Stomach (tissue), 9 donors: ENCODE results near the gene PTGDR2. TPM values are rescaled to one million over a fixed set of nuclear protein-coding genes. Genes with fewer than 3 reads are reported as not detected.

Experiments
- DNase-seq, 2 donors: peaks; one replicate each; pipeline versions ENCODE4 v3.0.0 to v3.0.0-alpha.2; 2013 to 2019
- H3K27ac ChIP-seq, 5 donors: fragments of 200-600 bp in 4 of 5; sonication (generic) in 4 of 5; one replicate each; pipeline ENCODE4 v1.5.1; 2013 to 2019; ENCODE audit warnings: mild to moderate bottlenecking in 1 of 5, moderate library complexity in 1 of 5
- H3K27me3 ChIP-seq, 3 donors: fragments of 200-600 bp; sonication (generic); one replicate each; pipeline ENCODE4 v1.5.1; 2017 to 2019; ENCODE audit warnings: mixed run types in 1 of 3
- H3K36me3 ChIP-seq, 4 donors: fragments of 200-600 bp; sonication (generic); 1 replicate in 3 of 4; 2 replicates in 1 of 4; pipeline ENCODE4 v1.5.1; 2016 to 2019
- H3K4me1 ChIP-seq, 4 donors: fragments of 200-600 bp; sonication (generic); one replicate each; pipeline ENCODE4 v1.5.1; 2016 to 2019
- H3K4me3 ChIP-seq, 4 donors: fragments of 200-600 bp; sonication (generic) in 3 of 4; one replicate each; pipeline ENCODE4 v1.5.1; 2016 to 2019; ENCODE audit warnings: mild to moderate bottlenecking in 1 of 4
- H3K9me3 ChIP-seq, 4 donors: fragments of 200-600 bp; sonication (generic); one replicate each; pipeline ENCODE4 v1.5.1; 2016 to 2019
- EP300 ChIP-seq: sonication (generic); formaldehyde crosslinking; IDR thresholded peaks from one replicate; pipeline ENCODE4 v1.6.1; 2017; ENCODE audit warnings: antibody characterized with exemption
- POLR2A ChIP-seq, 4 donors: fragments of 450-650 bp; IDR thresholded peaks; one replicate each; pipeline ENCODE4 v1.6.1; 2016; ENCODE audit warnings: antibody characterized with exemption in 4 of 4, control low read depth in 2 of 4, mild to moderate bottlenecking in 1 of 4, moderate library complexity in 1 of 4
- POLR2AphosphoS5 ChIP-seq, 3 donors: sonication (generic); formaldehyde crosslinking; IDR thresholded peaks; one replicate each; pipeline ENCODE4 v1.6.1; 2016; ENCODE audit warnings: antibody characterized with exemption in 3 of 3
- WGBS, 5 donors: extraction: QIAGEN DNeasy Blood & Tissue Kit in 3 of 5; methylation state at CpG; one replicate each; pipeline versions ENCODE4 v1.1.5 to v1.1.7; 2013 to 2018; 5-methylcytosine and 5-hydroxymethylcytosine counted together
- intact Hi-C: fragments of 100-400 bp; cut with DNase I; formaldehyde crosslinking; loops from one replicate; pipeline ENCODE4 v1.15.1; 2023; ENCODE audit warnings: low total_unique reads
- polyA plus RNA-seq, 3 donors: library from polyadenylated mRNA; stranded (reverse); fragments of 200-250 nt; gene quantifications; one replicate each; pipeline ENCODE4 v1.2.3, GENCODE V29; 2013
- total RNA-seq, 5 donors: library from RNA; depleted of rRNA; stranded (reverse); fragments of >200 nt; gene quantifications; one replicate each; pipeline versions ENCODE4 v1.1.0 to v1.2.3, GENCODE V29; 2014 to 2016
- TF ChIP-seq, protein P1 (sequence below), 7 experiments: fragments of 450-650 bp in 4 of 7; fragments of 200-600 bp in 3 of 7; sonication (generic) in 3 of 7; IDR thresholded peaks; one replicate each; pipeline ENCODE4 v1.5.1; 2016 to 2019; ENCODE audit warnings: antibody characterized with exemption in 7 of 7, control low read depth in 2 of 7, mild to moderate bottlenecking in 1 of 7
- donor health status: healthy with polysubstance abuse.
- donor health status: Bipolar disorder and iron deficiency.
- donor health status: healthy.

Gene PTGDR2
- total and polyA plus RNA-seq, 8 donors, result 2.1 to 67.8 (median 12.3) TPM; not detected in 2

DNA sequence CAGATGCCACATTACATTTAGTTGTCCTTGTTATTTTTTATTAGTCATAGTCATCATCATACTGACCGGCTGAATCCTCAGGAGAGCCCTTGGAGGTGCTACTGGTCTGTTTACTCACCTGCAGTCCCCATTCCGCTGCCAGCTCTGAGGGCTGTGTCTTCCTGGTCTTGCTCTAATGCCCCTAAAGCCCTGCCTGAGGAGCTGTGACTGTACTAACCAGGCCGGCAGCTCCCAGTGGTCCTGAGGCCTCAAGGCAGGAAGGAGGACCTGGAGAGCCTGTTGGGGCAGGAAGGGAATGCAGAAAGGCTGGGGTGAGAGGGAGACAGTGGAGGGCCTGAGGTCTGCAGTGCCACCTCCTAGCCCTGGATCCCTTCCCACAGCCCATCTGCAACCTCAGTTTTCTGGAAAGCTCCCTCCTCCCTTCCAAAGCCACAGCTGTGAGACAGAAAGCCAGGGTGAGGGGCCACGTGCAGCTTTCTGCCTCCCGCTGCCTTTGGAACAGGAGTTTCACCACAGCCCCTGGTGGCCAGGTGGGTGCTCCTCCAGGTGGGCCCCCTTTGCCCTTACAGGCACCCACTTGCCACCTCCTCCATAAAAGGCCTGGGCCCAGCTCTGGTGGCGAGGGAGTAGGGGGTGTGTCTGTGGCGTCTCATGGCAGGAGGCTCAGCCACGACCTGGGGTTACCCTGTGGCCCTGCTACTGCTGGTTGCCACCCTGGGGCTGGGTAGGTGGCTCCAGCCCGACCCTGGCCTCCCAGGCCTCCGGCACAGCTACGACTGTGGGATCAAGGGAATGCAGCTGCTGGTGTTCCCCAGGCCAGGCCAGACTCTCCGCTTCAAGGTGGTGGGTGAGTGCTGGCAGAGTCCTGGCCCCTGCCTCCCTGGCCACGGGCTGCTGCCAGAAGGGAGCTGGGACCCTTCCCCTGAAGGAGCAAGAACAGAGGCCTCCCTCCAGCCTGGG is 11.4 kb upstream of the PTGDR2 start, which contains the start of gene ZP1:
Gene ZP1, plus strand, starts transcription at position 632 of the 960 bp plus-strand sequence. Its CDS starts 20 bp downstream, at position 652.
- peak in 1 of 2 donors; percentile 24 for DNase-seq

DNA sequence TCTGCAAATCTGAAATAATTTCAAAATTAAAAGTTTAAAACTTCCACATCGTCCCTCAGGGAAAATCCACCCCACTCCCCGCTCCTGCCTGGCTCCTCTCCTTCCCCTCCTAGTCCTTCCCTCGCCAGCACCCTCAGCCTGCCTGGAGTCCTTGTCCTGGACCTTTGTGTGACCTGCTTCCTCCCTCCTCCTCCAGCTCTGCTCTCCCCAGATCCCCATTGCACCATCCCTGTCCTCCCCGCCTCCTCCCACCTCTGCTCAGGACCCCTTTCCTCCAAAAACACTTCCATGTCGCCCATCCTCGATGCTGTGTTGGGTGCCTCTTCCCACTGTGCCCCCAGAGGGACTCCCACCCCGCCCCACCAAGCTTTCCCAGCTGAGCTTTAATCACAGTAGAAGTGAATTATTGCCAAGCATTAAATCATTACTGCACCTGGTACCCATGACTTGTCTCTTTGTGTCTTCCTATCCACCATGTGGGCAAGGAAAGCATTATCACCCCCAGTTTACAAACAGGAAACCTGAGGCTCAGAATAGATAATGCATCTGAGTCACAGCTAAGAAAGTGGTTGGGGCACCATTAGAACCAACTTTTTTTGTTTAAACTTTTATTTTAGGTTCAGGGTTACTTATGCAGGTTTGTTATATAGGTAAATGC is 9.2 kb upstream of the PTGDR2 start:
- Histone ChIP-seq H3K36me3 (no peaks in the 10 kb centered on the region), H3K27me3 (no peaks in the 10 kb centered on the region), H3K4me3 (no peak overlapping the region), H3K9me3 (no peaks in the 10 kb centered on the region), H3K4me1 (no peaks in the 10 kb centered on the region), H3K27ac (no peak overlapping the region)
- intact Hi-C loops, result no loop called here
- no peak for DNase-seq
- TF ChIP-seq, protein P1, sequence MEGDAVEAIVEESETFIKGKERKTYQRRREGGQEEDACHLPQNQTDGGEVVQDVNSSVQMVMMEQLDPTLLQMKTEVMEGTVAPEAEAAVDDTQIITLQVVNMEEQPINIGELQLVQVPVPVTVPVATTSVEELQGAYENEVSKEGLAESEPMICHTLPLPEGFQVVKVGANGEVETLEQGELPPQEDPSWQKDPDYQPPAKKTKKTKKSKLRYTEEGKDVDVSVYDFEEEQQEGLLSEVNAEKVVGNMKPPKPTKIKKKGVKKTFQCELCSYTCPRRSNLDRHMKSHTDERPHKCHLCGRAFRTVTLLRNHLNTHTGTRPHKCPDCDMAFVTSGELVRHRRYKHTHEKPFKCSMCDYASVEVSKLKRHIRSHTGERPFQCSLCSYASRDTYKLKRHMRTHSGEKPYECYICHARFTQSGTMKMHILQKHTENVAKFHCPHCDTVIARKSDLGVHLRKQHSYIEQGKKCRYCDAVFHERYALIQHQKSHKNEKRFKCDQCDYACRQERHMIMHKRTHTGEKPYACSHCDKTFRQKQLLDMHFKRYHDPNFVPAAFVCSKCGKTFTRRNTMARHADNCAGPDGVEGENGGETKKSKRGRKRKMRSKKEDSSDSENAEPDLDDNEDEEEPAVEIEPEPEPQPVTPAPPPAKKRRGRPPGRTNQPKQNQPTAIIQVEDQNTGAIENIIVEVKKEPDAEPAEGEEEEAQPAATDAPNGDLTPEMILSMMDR (IDR thresholded peaks at IDR 0.05), result no peak
- no peak for TF ChIP-seq POLR2AphosphoS5 (IDR thresholded peaks at IDR 0.05)
- no peak for TF ChIP-seq EP300
- TF ChIP-seq POLR2A (IDR thresholded peaks at IDR 0.05), result no peak
- 80 to 84% (median 81%) methylated on average over 7 of the region's 7 CpGs for WGBS, 5 donors

More for the DNA sequence above, 11.4 kb upstream of the PTGDR2 start, which contains the start of gene ZP1:
- Histone ChIP-seq H3K9me3 (no peaks in the 10 kb centered on the region), H3K27ac (no peak within 1 kb of the TSS), H3K4me3 (no peak within 1 kb of the TSS), H3K4me1 (peaks cover 0 to 1% (median under 1%) of the 10 kb centered on the region in 4 donors), H3K27me3 (no peaks in the 10 kb centered on the region), H3K36me3 (no peaks in the 10 kb centered on the region)
- TF ChIP-seq EP300, result no peak
- 56 to 74% (median 68%) methylated on average over 5 to 13 of the region's 13 CpGs for WGBS, 5 donors
- intact Hi-C loops, result no loop called here

DNA sequence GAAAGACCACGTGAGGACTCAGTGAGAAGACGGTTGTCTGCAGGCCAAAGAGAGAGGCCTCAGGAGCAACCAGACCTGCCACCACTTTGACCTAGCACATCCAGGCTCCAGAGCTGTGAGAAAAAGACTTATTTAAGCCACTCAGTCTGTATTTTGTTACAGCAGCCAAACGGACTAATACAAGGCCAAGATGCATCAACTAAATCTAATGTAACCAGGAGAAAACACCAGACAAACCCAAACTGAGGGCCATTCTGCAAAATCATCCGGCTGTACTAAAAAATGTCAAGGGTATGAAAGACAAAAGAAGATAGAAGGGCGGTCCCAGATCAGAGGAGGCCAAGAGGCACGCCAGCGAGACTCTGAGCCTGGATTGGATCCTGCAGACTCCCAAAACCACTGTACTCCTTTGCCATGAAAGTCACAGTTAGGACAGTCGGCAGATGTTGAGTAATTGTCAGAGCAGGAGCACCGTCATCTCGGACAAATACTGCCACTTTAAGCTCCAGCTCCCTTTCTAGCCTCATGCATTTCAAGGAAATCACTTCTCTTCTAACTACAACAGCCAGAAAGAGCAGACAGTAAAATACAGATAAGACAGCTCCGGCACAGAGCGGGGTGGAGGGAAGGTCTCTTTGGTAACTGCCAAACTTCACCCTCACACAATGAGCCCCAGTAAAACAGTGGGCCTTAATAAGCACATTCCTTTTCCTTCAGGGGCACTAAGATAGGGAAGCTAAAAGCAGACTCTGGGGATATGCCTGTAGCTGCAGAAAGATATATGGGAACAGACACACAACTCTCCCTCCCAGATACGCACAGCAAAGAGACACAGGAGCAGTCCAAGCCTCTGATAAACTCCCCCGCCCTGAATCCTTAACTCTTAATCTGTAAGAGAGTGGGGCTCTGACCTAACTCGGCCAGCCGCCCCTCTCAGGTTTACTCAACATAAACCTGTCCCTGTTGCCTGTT is 8.1 kb upstream of the PTGDR2 start:
- H3K27me3 ChIP-seq, result no peaks in the 10 kb centered on the region
- H3K36me3 ChIP-seq, result no peaks in the 10 kb centered on the region
- intact Hi-C loops, result no loop called here
- H3K9me3 ChIP-seq, result no peaks in the 10 kb centered on the region
- TF ChIP-seq POLR2A (IDR thresholded peaks at IDR 0.05) (no peak), EP300 (no peak), POLR2AphosphoS5 (IDR thresholded peaks at IDR 0.05) (no peak)
- TF ChIP-seq, protein P1 (IDR thresholded peaks at IDR 0.05), result no peak
- no peak for DNase-seq
- H3K4me1 ChIP-seq, result no peaks in the 10 kb centered on the region
- H3K27ac ChIP-seq, result no peak overlapping the region
- no peak overlapping the region for H3K4me3 ChIP-seq
- 72 to 77% (median 73%) methylated on average over 16 of the region's 16 CpGs for WGBS, 5 donors

DNA sequence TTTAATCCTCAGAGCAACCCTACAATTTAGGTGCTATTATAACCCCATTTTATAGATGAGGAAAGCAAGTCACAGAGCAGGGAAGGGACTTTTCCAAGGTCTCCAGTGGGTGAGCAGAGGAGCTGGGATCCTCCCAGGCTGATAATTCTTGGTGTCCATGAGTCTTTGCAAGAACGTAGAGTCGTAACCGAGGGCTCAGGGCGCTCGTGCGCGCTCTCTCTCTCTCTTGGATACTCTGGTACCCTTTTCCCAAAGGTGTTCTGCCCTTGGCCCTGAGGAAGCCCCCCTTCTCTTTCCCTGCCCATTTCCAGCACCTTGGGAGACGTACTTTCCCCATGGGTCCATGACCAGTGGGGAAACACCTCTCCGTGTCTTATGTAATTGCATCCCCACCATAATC is 6.4 kb upstream of the PTGDR2 start:
- no peaks in the 10 kb centered on the region for H3K27me3 ChIP-seq
- intact Hi-C loops, result no loop called here
- no peak for DNase-seq
- H3K4me1 ChIP-seq, result no peaks in the 10 kb centered on the region
- no peak overlapping the region for H3K27ac ChIP-seq
- H3K9me3 ChIP-seq, result no peaks in the 10 kb centered on the region
- no peaks in the 10 kb centered on the region for H3K36me3 ChIP-seq
- 91 to 97% (median 93%) methylated on average over 9 of the region's 9 CpGs for WGBS, 5 donors
- no peak overlapping the region for H3K4me3 ChIP-seq
- TF ChIP-seq POLR2AphosphoS5 (IDR thresholded peaks at IDR 0.05), result no peak
- no peak for TF ChIP-seq POLR2A (IDR thresholded peaks at IDR 0.05)
- TF ChIP-seq, protein P1 (IDR thresholded peaks at IDR 0.05), result no peak
- no peak for TF ChIP-seq EP300
